ENCODE data around the gene TFF1. TPM values are rescaled to one million over a fixed set of nuclear protein-coding genes. Genes with fewer than 3 reads are reported as not detected.

Gene TFF1
- total RNA-seq, 2 donors from 2014 or later = not detected

DNA sequence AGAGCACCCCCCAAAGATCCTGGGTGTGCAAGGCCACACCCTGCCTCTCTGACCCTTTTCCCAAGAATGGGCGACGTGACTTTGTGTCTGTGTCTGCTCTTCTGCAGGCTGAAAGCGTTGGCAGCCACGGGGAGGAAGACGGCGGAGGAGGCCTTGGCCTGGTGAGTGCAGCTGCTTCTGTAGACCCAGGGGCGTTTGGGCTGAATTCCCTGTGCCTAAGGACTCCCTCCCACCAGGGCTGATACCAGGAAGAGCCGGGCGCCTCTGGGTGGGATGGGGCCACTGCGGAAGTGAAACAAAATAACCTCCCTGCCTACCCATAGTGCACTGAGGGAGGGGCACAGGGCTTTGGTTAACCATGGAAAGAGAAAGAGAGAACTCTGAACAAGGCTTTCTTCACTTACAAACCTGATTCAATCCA, 39.9 kb upstream of the TFF1 start:
- no peaks in the 10 kb centered on the region for H3K27me3 Mint-ChIP-seq
- peak in 1 of 3 donors; percentile 34 for DNase-seq
- peaks cover 11% of the 10 kb centered on the region for H3K36me3 Mint-ChIP-seq (ENCODE audit: low read depth)
- H3K4me1 Mint-ChIP-seq = peaks cover 41% of the 10 kb centered on the region
- H3K9me3 ChIP-seq (ENCODE audit: control insufficient read depth, low read length, poor library complexity, severe bottlenecking) = no peaks in the 10 kb centered on the region
- ATAC-seq = peak; percentile 59
- H3K4me3 Mint-ChIP-seq = peak overlapping the region; percentile 99
- peak overlapping the region; percentile 98 for H3K27ac Mint-ChIP-seq

DNA sequence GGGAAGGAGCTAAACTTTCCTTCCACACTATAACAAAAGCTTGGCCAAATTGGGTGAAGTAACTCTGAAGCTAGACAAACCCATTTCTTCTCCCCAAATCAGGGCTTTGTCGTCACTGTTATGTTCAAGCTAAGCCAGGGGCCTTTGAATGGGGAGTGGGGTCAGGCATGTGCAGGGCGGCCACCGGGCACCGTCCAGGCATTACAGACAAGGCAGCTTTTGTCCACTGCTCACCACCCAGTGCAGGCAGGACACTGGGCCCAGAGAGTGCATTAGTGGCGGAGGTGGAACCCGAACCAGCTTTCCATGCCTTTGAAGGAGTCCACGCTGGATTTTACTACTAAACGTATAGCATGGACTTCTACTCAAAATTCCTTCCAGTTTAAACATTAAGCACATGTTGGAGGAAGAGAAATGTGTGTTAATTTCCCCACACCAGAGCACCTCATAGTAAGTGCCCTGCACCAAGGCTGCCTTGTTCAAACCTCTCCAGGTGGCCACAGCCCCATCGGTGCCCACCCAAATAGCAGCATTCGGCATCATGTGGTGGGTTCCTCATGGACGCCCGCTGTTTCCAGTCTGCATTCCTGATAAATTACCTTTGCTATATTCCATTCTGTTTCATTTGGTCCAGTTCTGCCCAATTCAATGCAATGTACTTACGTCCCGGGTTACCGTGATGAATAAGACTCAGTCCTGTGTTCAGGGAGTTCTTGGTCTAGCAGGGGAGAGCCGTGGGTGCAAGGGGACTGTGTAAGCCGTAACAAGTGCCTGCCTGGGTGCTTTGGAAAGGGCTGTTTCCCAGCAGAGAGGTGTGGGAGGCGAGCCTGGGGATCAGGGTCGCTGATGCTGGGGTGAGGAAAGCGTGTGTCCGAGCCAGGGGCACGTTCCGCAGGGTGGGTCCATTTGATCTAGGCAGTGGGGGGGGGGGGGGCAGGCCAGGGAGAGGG, 39.0 kb upstream of the TFF1 start:
- H3K4me3 Mint-ChIP-seq = peak overlapping the region; percentile 99
- H3K9me3 ChIP-seq (ENCODE audit: control insufficient read depth, low read length, poor library complexity, severe bottlenecking) = no peaks in the 10 kb centered on the region
- H3K27ac Mint-ChIP-seq = peak overlapping the region; percentile 98
- DNase-seq = no peak
- peaks cover 41% of the 10 kb centered on the region for H3K4me1 Mint-ChIP-seq
- H3K27me3 Mint-ChIP-seq = no peaks in the 10 kb centered on the region
- peaks cover 11% of the 10 kb centered on the region for H3K36me3 Mint-ChIP-seq (ENCODE audit: low read depth)
- no peak for ATAC-seq

- H3K9me3 ChIP-seq (ENCODE audit: control insufficient read depth, low read length, poor library complexity, severe bottlenecking) = no peaks in the 10 kb centered on the region
- peak overlapping the region; percentile 98 for H3K27ac Mint-ChIP-seq
- no peaks in the 10 kb centered on the region for H3K27me3 Mint-ChIP-seq
- peaks cover 7% of the 10 kb centered on the region for H3K36me3 Mint-ChIP-seq (ENCODE audit: low read depth)
- peak overlapping the region; percentile 99 for H3K4me3 Mint-ChIP-seq
- peaks cover 38% of the 10 kb centered on the region for H3K4me1 Mint-ChIP-seq
- DNase-seq (no peak), ATAC-seq (peak; percentile 13)
These were observed 38.2 kb upstream of the TFF1 start for GRCh38 chr21:42404539-42404938.

DNA sequence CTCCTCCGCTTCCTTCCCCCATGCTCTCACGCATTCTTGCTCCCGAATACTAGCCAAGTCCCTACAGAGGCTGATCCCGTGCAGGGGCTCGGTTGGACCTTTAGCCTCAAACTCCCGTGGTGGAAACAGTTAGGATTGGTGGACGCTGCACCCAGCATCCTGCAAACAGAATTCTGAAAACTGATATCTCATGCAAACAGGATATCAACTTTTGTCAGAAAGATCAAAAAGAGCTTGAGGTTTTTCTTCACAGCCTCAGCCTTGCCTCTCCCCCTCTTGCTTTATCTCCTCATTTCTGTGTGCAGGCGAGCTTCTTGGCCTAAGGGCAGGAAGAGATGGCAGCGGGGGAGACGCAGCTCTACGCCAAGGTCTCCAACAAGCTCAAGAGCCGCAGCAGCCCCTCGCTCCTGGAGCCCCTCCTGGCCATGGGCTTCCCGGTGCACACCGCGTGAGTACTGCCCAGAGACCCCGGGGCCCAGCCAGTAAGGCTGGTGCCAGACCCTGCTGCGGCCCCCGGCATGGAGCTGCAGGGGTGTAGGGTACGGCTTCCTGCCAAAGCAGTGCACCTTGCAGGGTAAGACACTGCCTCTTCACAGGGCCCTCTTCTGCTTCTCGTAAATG, 37.4 kb upstream of the TFF1 start, which contains the start of gene UBASH3A:
TSS of gene UBASH3A (plus strand) at position 292 of the 621 bp plus-strand sequence. CDS start at position 336, 44 bp downstream.
- Mint-ChIP-seq H3K27me3 (no peaks in the 10 kb centered on the region), H3K4me1 (peaks cover 43% of the 10 kb centered on the region), H3K27ac (peak within 1 kb of the TSS; percentile 98), H3K4me3 (peak within 1 kb of the TSS; percentile 99), H3K36me3 (ENCODE audit: low read depth) (peaks cover 7% of the 10 kb centered on the region)
- ATAC-seq (peak; percentile 76), DNase-seq (peak in 2 of 3 donors; percentile 11 to 32)
- H3K9me3 ChIP-seq (ENCODE audit: control insufficient read depth, low read length, poor library complexity, severe bottlenecking) = no peaks in the 10 kb centered on the region

DNA sequence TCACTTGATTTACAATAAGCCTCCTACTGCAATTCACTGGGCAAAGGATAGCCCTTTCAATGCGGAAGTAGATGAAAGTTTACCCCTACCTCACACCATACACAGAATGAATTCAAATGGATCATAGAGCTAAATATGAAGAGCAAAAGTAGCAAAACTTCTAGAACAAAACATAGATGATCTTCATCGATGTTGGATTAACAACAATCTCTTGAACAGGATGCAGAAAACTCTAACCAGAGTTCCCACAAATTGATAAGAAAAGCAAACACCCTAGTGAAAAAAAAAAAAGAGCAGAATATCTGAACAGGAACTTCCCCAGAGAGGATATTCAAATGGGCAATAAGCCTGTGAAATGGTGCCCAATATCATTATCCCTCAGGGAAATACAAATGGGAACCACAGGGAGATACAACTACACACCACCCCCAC, 35.5 kb upstream of the TFF1 start:
- no peak for ATAC-seq
- Mint-ChIP-seq H3K4me1 (peaks cover 44% of the 10 kb centered on the region), H3K36me3 (ENCODE audit: low read depth) (peaks cover 7% of the 10 kb centered on the region), H3K4me3 (peak overlapping the region; percentile 0), H3K27ac (peak overlapping the region; percentile 42), H3K27me3 (no peaks in the 10 kb centered on the region)
- no peak for DNase-seq
- no peaks in the 10 kb centered on the region for H3K9me3 ChIP-seq (ENCODE audit: control insufficient read depth, low read length, poor library complexity, severe bottlenecking)

DNA sequence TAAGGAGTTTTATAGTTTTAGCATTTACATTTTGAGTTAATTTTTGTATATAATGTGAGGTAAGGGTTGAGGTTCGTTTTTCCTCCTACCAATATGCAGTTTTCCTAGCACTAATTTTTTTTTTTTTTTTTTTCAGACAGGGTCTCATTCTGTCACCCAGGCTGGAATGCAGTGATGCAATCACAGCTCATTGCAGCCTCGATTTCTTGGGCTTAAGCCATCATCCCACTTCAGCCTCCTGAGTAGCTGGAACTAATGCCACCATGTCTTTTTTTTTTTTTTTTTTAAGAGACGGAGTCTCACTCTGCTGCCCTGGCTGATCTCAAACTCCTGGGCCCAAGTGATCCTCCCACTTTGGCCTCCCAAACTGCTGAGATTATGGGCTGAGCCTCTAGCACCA, 34.8 kb upstream of the TFF1 start:
- peaks cover 37% of the 10 kb centered on the region for H3K4me1 Mint-ChIP-seq
- H3K36me3 Mint-ChIP-seq (ENCODE audit: low read depth) = peaks cover 3% of the 10 kb centered on the region
- H3K27me3 Mint-ChIP-seq = no peaks in the 10 kb centered on the region
- H3K4me3 Mint-ChIP-seq = no peak overlapping the region
- DNase-seq (no peak), ATAC-seq (no peak)
- H3K9me3 ChIP-seq (ENCODE audit: control insufficient read depth, low read length, poor library complexity, severe bottlenecking) = no peaks in the 10 kb centered on the region
- H3K27ac Mint-ChIP-seq = peak overlapping the region; percentile 42

DNA sequence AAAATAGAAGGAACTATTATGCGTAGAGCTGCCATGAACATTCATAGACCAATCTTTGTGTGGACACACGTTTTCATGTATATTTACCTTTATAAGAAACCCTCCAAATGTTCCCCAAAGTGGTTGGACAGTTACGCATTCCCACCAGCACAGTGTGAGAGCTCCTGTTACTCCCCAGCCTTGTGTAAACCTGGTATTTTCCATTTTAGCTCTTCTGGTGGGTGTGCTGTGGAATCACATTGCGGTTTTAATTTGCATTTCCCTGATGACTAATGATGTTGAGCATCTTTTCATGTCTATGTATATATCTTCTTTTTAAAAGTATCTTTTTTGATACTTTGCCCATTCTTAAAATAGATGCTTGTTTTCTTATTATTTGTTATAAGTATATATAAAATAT, 34.2 kb upstream of the TFF1 start:
- Mint-ChIP-seq H3K4me3 (peak overlapping the region; percentile 5), H3K4me1 (peaks cover 37% of the 10 kb centered on the region), H3K27ac (peak overlapping the region; percentile 81), H3K36me3 (ENCODE audit: low read depth) (peaks cover under 1% of the 10 kb centered on the region), H3K27me3 (no peaks in the 10 kb centered on the region)
- peak; percentile 18 for ATAC-seq
- H3K9me3 ChIP-seq (ENCODE audit: control insufficient read depth, low read length, poor library complexity, severe bottlenecking) = no peaks in the 10 kb centered on the region
- no peak for DNase-seq

DNA sequence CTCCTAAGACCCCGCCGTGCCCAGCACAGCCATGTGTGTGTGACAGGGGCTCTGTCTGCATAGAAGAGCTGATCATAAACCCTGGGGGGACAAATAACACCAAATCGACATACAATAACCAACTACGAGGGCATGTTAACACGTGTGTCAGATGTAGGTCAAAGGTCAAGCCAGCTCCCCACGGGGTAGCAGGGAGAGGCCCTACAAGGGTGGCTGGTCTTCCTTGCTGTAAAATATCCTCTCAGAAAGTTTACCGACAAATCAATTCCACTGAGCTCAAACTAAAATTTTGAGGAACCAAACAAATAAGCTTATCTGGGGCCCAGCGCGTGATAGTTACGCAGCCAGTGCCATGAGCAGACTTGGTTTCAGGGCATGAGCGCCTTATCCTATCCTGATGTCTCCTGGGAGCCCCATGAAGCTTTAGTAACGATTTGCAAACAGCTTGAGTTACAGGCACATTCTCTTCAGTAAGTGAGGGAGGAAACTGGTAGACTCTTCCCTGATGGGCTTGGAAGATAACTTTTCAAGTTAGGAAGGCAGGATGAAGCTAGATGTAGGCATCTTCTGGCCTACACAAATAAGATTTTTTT, 32.2 kb upstream of the TFF1 start:
- H3K27ac Mint-ChIP-seq = peak overlapping the region; percentile 81
- no peaks in the 10 kb centered on the region for H3K9me3 ChIP-seq (ENCODE audit: control insufficient read depth, low read length, poor library complexity, severe bottlenecking)
- H3K36me3 Mint-ChIP-seq (ENCODE audit: low read depth) = no peaks in the 10 kb centered on the region
- H3K27me3 Mint-ChIP-seq = no peaks in the 10 kb centered on the region
- H3K4me3 Mint-ChIP-seq = peak overlapping the region; percentile 51
- ATAC-seq (no peak), DNase-seq (no peak)
- H3K4me1 Mint-ChIP-seq = peaks cover 36% of the 10 kb centered on the region

DNA sequence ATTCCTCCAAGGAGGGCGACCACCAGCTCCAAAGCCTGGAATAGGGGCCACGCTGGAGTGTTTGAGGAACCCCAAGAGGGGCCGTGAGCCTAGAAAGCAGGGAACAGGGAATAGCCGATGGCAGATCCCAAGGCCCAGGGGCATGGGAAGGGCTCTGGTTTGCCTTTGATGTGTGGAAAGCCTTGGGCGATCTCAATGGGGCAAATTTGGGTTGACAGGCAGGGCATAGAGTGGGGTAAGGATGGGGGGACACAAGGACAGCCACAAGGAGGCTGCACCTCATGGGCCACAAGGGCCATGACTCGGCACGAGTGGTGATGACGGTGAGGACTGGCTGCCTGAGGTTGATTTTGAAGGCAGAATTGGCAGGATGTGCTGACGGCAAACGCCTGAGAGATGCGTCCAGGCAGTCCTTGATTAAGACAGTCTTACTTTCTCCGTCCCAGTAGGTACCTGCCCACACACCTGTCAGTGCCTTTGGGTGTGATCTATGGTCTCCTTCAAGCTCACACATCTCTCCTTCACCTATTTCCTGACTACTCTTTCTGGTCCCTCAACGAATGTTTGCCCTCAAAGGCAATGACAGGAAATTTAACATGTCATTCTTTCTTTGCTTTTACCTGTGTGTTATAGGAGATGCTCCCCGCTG, 31.5 kb upstream of the TFF1 start:
- ATAC-seq = no peak
- Mint-ChIP-seq H3K27ac (peak overlapping the region; percentile 81), H3K36me3 (ENCODE audit: low read depth) (no peaks in the 10 kb centered on the region), H3K27me3 (no peaks in the 10 kb centered on the region), H3K4me3 (peak overlapping the region; percentile 51), H3K4me1 (peaks cover 40% of the 10 kb centered on the region)
- no peaks in the 10 kb centered on the region for H3K9me3 ChIP-seq (ENCODE audit: control insufficient read depth, low read length, poor library complexity, severe bottlenecking)
- DNase-seq = no peak

DNA sequence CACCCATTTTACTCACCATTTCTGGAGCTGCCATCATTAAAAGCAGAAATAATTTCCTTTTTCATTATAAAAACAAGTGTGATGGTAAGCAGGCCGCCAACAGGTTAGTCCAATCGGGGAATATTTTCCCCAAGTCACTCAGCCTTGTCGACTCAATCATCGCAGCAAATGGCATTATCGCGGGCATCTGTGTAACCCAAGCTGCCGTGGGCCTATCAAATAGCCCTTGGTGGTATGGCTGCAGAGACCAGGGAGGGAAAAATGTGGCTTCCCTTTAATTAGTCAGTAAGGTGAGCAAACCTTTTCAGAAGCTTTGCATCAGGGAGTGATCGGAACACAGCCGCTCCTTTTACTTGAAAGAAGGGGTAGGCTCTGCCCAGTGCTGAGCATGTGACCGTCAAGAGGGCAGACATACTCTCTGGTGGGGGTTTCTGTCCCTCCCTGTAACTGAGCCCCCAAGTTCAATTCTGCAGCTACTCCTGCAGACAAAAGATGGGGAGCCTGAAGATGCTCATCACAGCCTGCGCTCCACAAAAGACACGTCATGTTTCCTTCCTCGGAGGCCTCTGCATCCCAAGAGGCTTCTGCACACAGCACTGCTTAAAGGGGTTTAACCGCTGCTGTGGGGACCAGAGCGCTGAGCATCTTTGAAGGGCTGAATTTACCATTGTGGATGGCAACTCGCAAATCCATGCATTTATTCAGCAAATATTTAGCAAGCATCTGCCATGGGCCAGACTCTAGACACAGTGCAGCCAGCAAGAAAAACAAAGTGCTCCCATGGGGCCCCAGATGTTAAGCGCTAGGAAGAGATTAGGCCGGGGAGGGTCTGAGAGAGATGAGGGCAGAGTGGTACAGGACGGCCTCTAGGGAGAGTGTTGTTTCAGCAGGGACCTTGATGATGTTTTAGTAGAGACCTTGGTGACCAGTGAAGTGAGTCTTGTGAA, 30.7 kb upstream of the TFF1 start:
- Mint-ChIP-seq H3K36me3 (ENCODE audit: low read depth) (no peaks in the 10 kb centered on the region), H3K4me3 (peak overlapping the region; percentile 57), H3K27me3 (no peaks in the 10 kb centered on the region), H3K27ac (peak overlapping the region; percentile 81), H3K4me1 (peaks cover 36% of the 10 kb centered on the region)
- H3K9me3 ChIP-seq (ENCODE audit: control insufficient read depth, low read length, poor library complexity, severe bottlenecking) = no peaks in the 10 kb centered on the region
- DNase-seq = no peak
- ATAC-seq = no peak

DNA sequence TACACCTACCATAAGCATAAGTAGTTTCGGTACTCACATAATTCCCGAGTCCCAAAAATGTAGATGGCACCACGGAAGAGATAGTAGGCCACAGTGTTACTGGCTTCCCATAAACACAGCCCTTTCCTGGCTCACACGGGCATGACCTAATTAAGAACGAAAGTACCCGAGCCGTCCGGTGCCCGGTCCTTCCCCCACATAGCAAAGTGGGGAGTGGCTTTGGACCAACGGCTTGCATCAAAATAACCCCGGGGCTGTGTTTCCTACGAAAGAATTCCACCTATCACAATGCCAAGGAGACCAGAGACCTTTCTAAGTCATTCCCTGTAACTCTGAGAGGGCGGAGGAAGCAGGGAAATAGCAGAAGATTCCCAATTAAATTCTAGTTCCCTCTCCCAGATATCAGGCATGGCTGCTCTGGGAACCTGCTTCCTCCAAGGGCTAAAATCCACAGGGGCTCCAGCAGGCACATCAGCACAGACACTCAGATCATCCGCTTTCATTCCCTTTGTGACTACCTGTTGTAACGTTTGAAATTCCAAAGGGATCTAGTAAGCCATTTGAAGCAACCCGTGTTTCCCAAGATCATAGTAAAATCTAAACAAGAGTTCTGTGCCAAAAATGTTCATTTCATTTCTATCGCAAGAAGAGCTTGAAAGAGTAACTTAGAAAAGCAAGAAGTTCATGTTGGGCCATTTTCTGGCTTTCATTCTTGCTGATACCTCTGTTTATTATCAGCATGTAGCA, 29.7 kb upstream of the TFF1 start, which contains the start of gene TMPRSS3:
TSS of gene TMPRSS3 (minus strand) at position 148 of the 747 bp plus-strand sequence. CDS start 635 bp downstream, outside the sequence.
- Mint-ChIP-seq H3K4me1 (peaks cover 34% of the 10 kb centered on the region), H3K27ac (peak within 1 kb of the TSS; percentile 88), H3K36me3 (ENCODE audit: low read depth) (no peaks in the 10 kb centered on the region), H3K27me3 (no peaks in the 10 kb centered on the region), H3K4me3 (peak within 1 kb of the TSS; percentile 80)
- no peaks in the 10 kb centered on the region for H3K9me3 ChIP-seq (ENCODE audit: control insufficient read depth, low read length, poor library complexity, severe bottlenecking)
- no peak for DNase-seq
- no peak for ATAC-seq
